ENCODE data around the gene ZNF444.

GRCh38 chr19:56140583-56141416 lies at the start of gene ZNF444:
- TF ChIP-seq, protein P1, sequence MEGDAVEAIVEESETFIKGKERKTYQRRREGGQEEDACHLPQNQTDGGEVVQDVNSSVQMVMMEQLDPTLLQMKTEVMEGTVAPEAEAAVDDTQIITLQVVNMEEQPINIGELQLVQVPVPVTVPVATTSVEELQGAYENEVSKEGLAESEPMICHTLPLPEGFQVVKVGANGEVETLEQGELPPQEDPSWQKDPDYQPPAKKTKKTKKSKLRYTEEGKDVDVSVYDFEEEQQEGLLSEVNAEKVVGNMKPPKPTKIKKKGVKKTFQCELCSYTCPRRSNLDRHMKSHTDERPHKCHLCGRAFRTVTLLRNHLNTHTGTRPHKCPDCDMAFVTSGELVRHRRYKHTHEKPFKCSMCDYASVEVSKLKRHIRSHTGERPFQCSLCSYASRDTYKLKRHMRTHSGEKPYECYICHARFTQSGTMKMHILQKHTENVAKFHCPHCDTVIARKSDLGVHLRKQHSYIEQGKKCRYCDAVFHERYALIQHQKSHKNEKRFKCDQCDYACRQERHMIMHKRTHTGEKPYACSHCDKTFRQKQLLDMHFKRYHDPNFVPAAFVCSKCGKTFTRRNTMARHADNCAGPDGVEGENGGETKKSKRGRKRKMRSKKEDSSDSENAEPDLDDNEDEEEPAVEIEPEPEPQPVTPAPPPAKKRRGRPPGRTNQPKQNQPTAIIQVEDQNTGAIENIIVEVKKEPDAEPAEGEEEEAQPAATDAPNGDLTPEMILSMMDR (IDR thresholded peaks at IDR 0.05): peak in 1 of 5 experiments; percentile 32
- TF ChIP-seq POLR2A (IDR thresholded peaks at IDR 0.05): peak; percentile 31 to 64
- peak; percentile 91 to 97 for TF ChIP-seq EP300 (IDR thresholded peaks at IDR 0.05)

Measured in tibial nerve (tissue), 4 donors.